Activated T-cell treated with anti-CD3 and anti-CD28 coated beads, Interleukin-2, amount 50 U/mL, for 4 hours (primary cell): ENCODE data around the gene YIPF2. TPM values are rescaled to one million over a fixed set of nuclear protein-coding genes. Genes with fewer than 3 reads are reported as not detected.
"Not testable (repeated sequence)": the region's sequence is repeated elsewhere in the genome, so short reads cannot be mapped to it uniquely, and the experiment has no call there.

Source experiments
- ATAC-seq, 2 donors: fragments of 200-7000 bp; cut with Tn5 transposase; one replicate each; pipeline ENCODE4 v1.10.0; 2021
- DNase-seq: peaks from one replicate; pipeline ENCODE4 v3.0.0-alpha.2; 2020
- H3K27me3 Mint-ChIP-seq: one replicate; pipeline ENCODE4 v1.8.0; 2021; ENCODE audit warnings: low read depth, mixed read lengths
- H3K36me3 Mint-ChIP-seq: one replicate; pipeline ENCODE4 v1.8.0; 2022; ENCODE audit warnings: mixed read lengths; ENCODE audit not compliant: insufficient read depth
- H3K4me1 Mint-ChIP-seq: one replicate; pipeline ENCODE4 v1.8.0; 2021; ENCODE audit warnings: low read depth, mixed read lengths
- H3K4me3 Mint-ChIP-seq: one replicate; pipeline ENCODE4 v1.8.0; 2021; ENCODE audit warnings: mild to moderate bottlenecking, moderate library complexity, mixed read lengths
- H3K9me3 Mint-ChIP-seq: one replicate; pipeline ENCODE4 v1.8.0; 2021; ENCODE audit warnings: mixed read lengths
- total RNA-seq, 3 donors: library from RNA; stranded (reverse); gene quantifications; one replicate each; pipeline ENCODE4 v1.2.1, GENCODE V29; 2021

Gene YIPF2
- total RNA-seq, 3 donors from 2014 or later: 37.4 to 50.9 (median 47.5) TPM

DNA sequence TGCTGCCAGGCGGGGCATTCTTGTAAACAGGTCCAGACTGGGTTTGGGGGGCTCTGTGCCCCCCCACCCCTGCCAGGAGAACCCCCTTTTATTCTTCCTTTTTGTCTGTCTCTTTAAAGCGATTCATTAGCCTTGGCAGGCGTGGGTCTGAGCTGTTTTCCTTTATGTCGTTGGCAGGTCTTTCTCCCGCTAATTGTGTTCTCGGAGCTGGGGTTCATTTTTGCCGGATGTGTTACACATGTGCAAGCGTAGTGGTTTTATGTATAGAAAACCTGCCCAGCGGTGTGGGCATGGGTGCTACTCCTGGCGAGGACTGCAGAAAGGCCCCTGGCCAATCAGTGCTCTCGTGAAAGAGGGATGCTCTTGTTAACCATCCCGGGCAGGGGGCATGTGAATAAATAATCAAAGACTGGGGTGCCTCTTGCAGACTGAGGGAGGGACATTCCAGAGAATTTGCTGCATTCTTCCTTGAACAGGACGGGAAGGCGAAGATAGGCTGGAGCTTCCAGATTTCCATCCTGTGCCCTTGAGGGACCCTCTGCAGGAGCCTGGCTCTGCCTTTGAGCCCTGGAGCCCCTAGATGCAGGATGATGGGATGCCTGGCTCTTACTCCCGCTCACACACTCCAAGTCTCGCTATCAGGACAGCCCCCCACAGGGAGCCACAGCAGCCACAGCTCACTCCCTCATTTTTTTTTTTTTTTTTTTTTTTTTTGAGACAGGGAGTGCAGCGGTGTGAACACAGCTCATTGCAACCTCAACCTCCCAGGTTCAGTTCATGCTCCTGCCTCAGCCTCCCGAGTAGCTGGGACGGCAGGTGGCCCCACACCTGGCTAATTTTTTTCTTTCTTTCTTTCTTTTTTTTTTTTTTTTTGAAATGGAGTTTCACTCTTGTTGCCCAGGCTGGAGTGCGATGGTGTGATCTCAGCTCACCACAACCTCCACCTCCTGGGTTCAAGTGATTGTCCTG, 43.0 kb downstream of the YIPF2 start:
- no peak for ATAC-seq
- no peaks in the 10 kb centered on the region for H3K27me3 Mint-ChIP-seq
- no peak for DNase-seq
- peaks cover 2% of the 10 kb centered on the region for H3K4me1 Mint-ChIP-seq
- H3K36me3 Mint-ChIP-seq: no peaks in the 10 kb centered on the region
- H3K9me3 Mint-ChIP-seq: no peaks in the 10 kb centered on the region
- H3K4me3 Mint-ChIP-seq: no peak overlapping the region

DNA sequence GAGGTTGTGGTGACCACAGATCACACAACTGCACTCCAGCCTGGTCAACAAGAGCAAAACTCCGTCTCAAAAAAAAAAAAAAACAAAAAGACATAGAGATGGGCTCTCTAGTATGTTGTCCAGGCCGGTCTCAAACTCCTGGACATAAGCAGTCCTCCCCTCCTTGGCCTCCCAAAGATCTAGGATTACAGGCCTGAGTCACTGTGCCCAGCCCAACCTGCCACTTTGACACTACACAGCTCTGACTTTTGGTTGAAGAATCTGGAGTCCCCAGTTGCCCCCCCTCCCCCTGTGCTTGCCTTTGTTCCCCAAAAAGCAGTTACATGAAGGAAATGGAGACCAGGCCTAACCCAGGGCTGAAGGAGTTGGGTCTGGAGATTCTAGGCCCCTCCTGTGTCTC, 44.2 kb downstream of the YIPF2 start:
- Mint-ChIP-seq H3K27me3 (no peaks in the 10 kb centered on the region), H3K4me1 (peaks cover 4% of the 10 kb centered on the region), H3K36me3 (no peaks in the 10 kb centered on the region), H3K4me3 (no peak overlapping the region), H3K9me3 (no peaks in the 10 kb centered on the region)
- DNase-seq (no peak), ATAC-seq (no peak)

DNA sequence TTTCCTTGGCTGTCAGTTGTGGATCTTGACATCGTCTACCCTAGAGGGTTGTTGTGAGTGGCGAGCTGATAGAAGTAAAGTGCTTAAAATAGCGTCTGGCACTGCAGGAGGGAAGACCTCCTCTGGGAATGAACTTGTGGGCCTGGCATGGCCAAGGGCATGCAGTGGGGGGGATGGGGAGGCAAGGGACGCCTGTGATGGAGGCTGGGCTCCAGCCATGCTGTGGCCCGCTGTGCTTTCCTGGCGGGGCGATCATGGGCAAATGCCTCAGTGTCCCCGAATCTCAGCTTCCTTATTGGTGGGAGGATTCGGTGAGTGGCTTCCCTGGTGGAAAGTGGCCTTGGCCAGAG, 46.4 kb downstream of the YIPF2 start:
- Mint-ChIP-seq H3K4me1 (peaks cover 14% of the 10 kb centered on the region), H3K4me3 (no peak overlapping the region), H3K36me3 (no peaks in the 10 kb centered on the region), H3K27me3 (no peaks in the 10 kb centered on the region), H3K9me3 (no peaks in the 10 kb centered on the region)
- no peak for DNase-seq
- no peak for ATAC-seq

DNA sequence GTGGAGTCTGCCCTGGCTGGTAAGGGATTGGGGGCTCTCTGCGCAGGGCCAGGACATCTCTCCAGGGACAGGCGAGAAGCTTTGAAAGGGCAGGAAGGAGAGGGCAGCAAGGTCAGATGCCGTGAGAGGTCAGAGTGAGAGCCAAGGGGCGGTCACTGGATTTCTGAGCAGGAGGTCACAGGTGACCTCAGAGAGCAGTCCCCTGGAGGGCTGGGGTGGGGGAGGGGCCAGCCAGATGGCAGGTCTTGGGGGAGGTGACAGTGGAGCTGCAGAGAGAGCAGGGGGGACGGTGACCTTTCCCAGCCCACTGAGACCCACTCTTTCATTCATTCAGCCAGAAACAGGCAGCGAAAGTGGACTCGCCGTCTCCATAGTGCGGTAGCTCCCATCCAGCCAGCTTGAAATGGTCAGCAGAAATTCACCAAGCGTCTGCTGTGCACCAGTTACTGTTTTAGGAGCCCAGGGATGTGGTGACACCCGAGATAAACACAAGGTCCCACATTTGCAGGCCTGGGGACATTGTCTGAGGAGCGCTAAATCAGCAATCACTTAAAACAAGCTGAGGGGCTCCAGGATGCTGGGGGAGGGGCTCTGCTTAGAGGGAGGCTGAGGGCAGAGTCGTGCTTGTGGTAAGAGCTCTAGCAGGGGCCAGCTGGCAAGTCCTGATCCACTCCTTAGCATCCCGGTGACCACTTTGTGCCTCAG, 46.9 kb downstream of the YIPF2 start:
- Mint-ChIP-seq H3K36me3 (no peaks in the 10 kb centered on the region), H3K27me3 (no peaks in the 10 kb centered on the region), H3K9me3 (no peaks in the 10 kb centered on the region), H3K4me1 (peaks cover 18% of the 10 kb centered on the region), H3K4me3 (no peak overlapping the region)
- ATAC-seq (no peak), DNase-seq (no peak)

DNA sequence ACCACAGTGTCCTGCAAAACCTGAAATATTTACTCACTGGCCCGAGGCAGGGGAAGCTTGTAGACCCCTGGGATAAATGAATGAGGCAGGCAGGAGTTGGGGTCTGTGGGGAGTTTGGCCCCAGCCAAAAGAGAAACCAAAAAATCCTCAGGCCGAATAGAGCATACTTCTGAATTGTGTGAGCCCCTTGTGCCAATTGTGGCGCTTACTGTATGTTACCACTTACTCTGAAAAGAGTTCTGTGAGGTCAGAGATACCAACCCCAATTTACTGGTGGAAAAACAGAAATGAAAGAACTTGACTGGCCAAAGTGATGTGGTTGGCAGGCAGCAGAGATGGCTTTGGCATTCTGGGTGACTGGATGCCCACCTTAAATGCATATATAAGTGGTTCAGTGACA, 50.2 kb downstream of the YIPF2 start:
- Mint-ChIP-seq H3K4me1 (peaks cover 22% of the 10 kb centered on the region), H3K36me3 (no peaks in the 10 kb centered on the region), H3K27me3 (no peaks in the 10 kb centered on the region), H3K9me3 (no peaks in the 10 kb centered on the region), H3K4me3 (no peak overlapping the region)
- ATAC-seq: no peak
- no peak for DNase-seq

DNA sequence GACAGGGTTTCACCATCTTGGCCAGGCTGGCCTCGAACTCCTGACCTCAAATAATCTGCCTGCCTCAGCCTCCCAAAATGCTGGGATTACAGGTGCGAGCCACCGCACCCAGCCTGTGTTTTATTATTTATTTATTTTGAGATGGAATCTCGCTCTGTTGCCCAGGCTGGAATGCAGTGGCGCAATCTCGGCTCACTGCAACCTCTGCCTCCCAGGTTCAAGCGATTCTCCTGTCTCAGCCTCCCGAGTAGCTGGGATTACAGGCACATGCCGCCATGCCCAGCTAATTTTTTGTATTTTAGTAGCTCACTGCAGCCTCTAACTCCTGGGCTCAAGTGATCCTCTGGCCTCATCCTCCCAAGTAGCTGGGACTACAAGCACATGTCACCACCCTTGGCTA, 50.8 kb downstream of the YIPF2 start:
- not testable (repeated sequence) for H3K4me3 Mint-ChIP-seq, H3K9me3 Mint-ChIP-seq, ATAC-seq, H3K36me3 Mint-ChIP-seq, H3K27me3 Mint-ChIP-seq, DNase-seq
- peaks cover 28% of the 10 kb centered on the region for H3K4me1 Mint-ChIP-seq

DNA sequence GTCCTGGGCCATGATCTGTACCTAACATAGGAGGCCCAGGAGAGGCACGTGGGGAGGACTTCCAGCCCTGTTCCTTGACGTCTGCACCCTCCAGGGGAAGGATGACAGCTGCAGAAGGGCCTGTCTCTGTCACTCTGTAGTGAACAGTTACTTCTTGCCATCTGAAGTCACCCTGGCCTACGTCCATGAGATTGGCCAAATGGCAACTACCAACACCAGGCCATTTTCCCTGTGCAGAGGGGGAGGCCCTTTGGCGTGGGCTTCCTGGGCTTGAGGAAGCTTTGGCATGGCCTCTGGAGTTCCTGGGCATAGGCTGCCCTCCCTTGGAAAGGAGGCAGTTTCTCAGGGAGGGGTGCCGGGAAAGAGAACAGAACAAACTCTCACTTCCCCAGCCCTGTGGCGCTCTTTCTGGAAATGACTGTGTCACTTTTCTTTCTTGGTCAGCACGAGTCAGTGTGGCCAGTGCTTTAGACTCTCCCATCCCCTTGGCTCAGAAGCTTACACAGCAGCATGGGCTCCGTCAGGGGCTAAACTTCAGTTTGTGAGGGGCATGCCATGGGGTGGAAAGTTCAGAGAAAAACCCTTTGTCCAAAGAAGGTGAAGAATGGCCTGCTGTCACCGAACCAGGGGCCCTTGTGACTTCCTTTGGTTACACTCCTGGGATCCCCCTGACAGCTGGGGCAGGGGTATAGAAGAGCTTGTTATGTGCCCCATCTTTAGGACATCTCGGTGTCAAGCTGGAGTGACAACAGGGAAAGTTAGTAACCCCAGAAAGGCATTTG, 51.8 kb downstream of the YIPF2 start:
- no peaks in the 10 kb centered on the region for H3K27me3 Mint-ChIP-seq
- H3K36me3 Mint-ChIP-seq: no peaks in the 10 kb centered on the region
- no peaks in the 10 kb centered on the region for H3K9me3 Mint-ChIP-seq
- no peak for DNase-seq
- peaks cover 31% of the 10 kb centered on the region for H3K4me1 Mint-ChIP-seq
- no peak overlapping the region for H3K4me3 Mint-ChIP-seq
- no peak for ATAC-seq

DNA sequence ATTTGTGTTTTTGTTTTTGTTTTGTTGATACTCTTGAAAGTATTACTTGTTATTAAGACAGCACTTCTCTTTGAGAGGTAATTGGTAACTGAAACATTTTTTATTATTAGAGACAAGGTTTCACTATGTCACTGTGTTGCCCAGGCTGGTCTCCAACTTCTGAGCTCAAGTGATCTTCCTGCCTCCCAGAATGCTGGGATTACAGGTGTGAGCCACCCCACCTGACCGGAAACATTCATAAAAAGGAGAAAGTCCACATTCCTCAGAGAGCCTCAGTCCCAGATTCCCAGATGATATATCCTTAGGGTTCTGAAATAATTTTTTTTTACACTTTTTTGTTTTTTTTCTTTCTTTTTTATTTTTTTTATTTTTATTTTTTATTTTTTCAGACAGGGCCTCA, 54.4 kb downstream of the YIPF2 start:
- ATAC-seq (no peak), DNase-seq (no peak)
- no peaks in the 10 kb centered on the region for H3K9me3 Mint-ChIP-seq
- H3K27me3 Mint-ChIP-seq: no peaks in the 10 kb centered on the region
- no peaks in the 10 kb centered on the region for H3K36me3 Mint-ChIP-seq
- peak overlapping the region; percentile 26 for H3K4me3 Mint-ChIP-seq
- peaks cover 33% of the 10 kb centered on the region for H3K4me1 Mint-ChIP-seq

DNA sequence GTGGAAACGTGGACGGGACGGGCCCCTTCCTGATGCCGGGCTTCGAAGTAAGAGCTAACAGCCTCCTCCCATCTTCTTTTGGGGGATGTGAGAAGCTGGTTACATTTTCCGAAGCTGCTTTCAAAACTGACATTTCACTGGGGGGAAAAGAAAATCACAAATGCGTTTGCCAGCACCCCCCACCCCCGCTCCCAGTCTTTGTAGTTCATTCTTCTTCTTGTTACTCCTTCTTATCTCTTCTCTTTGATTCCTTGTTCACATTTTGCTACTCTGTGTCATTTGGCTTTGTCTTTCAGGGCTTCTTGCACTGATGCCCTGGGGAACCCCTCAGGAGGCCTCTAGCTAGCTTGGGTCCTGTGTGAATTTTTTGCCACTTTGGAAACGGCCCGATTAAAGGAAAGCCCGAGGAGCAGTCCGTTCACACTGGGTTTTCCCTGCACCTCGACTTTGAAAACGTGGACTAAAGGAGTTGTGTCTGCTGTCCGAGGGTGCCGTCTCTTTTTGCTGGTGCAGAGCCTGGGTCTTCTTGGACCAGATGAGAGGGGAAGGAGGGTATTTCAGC, 55.8 kb downstream of the YIPF2 start:
- no peaks in the 10 kb centered on the region for H3K9me3 Mint-ChIP-seq
- H3K4me3 Mint-ChIP-seq: peak overlapping the region; percentile 88
- peak; percentile 44 for DNase-seq
- H3K4me1 Mint-ChIP-seq: peaks cover 32% of the 10 kb centered on the region
- ATAC-seq: no peak
- no peaks in the 10 kb centered on the region for H3K27me3 Mint-ChIP-seq
- no peaks in the 10 kb centered on the region for H3K36me3 Mint-ChIP-seq

Other genes starting within 250 kb of the YIPF2 start
- gene QTRT1, start 227.2 kb downstream of the YIPF2 start, total RNA-seq: 100 to 1,000 TPM; 117 to 122 (median 120) TPM
- gene DNM2, start 210.6 kb downstream of the YIPF2 start, total RNA-seq: 100 to 1,000 TPM; 152 to 161 (median 158) TPM
- 10 to 100 TPM; 16.8 to 19.1 (median 17.6) TPM for gene TMED1, start 92.4 kb downstream of the YIPF2 start, total RNA-seq
- gene C19orf38, start 80.2 kb downstream of the YIPF2 start, total RNA-seq: under 1 TPM in 2 of 3 donors, not detected in 1; 0.55 to 0.99 TPM
- 10 to 100 TPM; 74.2 to 86.7 (median 75.5) TPM for gene CARM1, start 57.1 kb downstream of the YIPF2 start, total RNA-seq
- 10 to 100 TPM; 23.2 to 29.5 (median 24.4) TPM for gene TIMM29, start 172 bp upstream of the YIPF2 start, total RNA-seq
- gene SMARCA4, start 32.4 kb upstream of the YIPF2 start, total RNA-seq: 100 to 1,000 TPM; 160 to 168 (median 162) TPM
- 10 to 100 TPM; 36.2 to 40.7 (median 39.0) TPM for gene LDLR, start 160.8 kb upstream of the YIPF2 start, total RNA-seq
- 10 to 100 TPM in 1 of 3 donors, 1 to 10 TPM in 2; 7.0 to 12.8 (median 7.6) TPM for gene SPC24, start 227.1 kb upstream of the YIPF2 start, total RNA-seq